GM18519 (cell line): Measurements from ENCODE around the gene CTSV.
"Not testable (repeated sequence)": the region's sequence is repeated elsewhere in the genome, so short reads cannot be mapped to it uniquely, and the experiment has no call there.

Source experiments
- ATAC-seq: cut with Tn5 transposase; IDR thresholded peaks from one replicate; pipeline ENCODE4 v1.9.1; 2021; ENCODE audit warnings: mild to moderate bottlenecking, moderate library complexity; ENCODE audit not compliant: unreplicated experiment, low FRiP score

The CTSV gene

GRCh38 chr9:97045300-97045699 lies 6.4 kb upstream of the CTSV start:
- ATAC-seq: no peak

DNA sequence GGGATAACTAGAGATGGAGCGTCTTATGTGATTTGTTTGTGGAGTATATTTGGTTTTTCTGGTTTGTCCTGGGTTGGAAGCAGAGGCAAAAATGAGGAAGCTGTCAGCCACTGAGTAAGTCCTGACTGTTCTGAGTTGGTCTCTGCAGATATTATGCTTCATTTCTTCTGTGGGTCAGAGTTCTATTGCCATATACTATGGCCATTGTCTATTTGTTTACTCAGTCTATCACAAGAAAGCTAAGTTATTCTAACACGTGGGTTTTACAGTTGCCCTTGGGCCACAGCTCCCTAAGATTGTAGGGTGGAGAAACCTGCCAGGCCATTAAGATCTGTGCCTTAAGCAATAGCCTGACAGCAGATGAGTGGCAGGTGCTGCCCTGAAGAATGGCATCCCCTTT lies 3.0 kb upstream of the CTSV start:
- ATAC-seq: no peak

DNA sequence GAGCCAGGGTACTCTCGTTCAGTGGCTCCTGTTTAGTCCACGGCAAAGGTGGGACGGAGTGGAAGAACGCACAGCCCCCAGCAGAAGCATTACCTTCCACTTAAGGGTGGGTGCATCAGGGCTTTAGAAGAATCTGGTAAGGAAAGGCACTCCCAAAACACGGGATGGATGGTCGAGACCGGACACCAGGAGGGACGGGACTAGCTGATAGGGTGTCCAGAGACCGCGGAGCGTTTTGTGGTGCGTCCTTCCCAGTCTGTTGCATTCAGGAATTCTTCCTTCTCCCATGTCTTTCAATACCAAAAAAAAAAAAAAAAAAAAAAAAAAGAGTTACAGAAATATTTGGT lies 545 bp upstream of the CTSV start:
- no peak for ATAC-seq

DNA sequence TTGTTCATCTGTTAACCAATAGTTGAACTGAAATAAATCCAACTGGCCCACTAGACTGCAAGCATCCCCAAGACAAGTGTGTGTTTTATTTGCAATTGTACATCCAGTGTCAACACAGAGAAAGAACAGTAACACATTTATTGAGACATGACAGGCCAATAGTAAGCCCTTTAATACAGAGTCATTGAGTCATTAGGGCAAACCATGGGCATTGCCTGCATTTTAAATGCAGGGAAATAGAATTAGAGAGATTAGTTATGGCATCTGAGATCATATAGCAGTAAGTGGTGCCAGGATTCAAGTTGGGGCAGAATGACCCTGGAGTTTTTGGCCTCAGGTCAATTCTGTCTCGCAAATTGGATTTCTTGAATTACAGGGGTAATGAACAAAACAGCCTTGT lies 15.4 kb downstream of the CTSV start:
- ATAC-seq: not testable (repeated sequence)

DNA sequence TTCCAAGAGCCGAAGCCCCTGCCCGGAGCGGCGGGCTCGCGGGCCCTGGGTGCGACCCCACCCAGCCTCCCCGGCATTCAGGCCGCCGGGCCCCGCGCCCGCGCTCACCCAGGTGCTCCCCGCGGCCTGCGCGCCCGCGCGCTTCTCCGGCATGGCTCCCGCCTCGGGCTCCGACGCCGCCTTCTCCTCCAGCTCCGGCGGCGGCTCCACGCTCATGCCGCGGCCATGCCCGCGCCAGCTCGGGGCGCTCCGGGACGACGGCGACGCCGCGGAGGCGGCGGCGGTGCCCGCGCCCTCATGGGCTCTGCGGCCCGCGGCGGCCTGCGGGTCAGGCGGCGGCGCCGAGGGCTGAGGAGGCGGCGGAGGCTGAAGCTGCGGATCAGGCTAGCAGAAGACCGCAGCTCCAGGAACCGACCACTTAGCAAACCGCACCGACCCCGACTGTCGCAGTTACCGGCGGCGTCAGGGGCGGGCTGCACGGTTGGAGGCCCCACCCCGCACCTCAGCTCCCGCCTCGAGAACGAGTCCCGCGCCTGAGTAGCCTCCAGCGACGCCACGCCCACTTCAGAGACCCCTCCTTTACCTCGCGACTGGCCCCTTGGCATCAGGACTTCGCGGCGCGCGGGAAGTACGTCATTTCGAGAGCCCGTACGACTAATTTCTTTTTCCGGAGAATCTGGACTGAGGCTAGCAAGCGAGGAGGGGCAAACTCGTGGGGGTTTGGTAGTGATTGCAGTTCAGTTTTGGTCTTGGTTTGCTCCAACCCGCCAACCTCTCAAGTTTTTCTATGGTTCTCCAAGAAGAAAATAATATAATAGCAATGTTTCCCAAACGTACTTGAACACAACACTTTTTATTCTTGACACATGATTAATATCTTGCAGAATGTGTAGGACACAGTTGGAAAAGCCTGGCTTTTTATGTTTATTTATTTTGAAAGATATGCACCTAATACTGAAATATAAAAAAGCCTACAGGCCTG lies 25.5 kb downstream of the CTSV start:
- peak; percentile 57 for ATAC-seq

GRCh38 chr9:97012617-97013016 lies 26.3 kb downstream of the CTSV start:
- ATAC-seq: peak; percentile 42

- not testable (repeated sequence) for ATAC-seq
Measured at GRCh38 chr9:97002195-97002594, 36.7 kb downstream of the CTSV start.

DNA sequence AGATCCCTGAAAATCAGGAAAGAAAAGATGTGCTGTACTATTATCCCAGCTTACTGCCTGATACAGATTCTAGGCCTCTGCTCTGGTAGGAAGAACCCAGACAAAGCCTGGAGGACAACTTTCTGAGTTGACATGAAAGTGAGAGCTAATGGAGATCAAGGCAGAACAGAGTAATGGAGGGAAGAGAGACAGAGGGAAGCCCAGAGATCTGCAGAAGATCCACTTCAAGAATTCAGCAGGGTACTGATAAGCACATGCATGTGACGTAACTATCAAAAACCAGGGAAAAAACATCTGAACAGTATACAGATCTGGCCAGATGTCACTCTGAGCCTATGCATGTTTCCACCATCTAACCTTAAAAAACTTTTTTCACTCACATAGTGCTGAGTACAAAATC lies 37.6 kb downstream of the CTSV start:
- ATAC-seq: not testable (repeated sequence)

DNA sequence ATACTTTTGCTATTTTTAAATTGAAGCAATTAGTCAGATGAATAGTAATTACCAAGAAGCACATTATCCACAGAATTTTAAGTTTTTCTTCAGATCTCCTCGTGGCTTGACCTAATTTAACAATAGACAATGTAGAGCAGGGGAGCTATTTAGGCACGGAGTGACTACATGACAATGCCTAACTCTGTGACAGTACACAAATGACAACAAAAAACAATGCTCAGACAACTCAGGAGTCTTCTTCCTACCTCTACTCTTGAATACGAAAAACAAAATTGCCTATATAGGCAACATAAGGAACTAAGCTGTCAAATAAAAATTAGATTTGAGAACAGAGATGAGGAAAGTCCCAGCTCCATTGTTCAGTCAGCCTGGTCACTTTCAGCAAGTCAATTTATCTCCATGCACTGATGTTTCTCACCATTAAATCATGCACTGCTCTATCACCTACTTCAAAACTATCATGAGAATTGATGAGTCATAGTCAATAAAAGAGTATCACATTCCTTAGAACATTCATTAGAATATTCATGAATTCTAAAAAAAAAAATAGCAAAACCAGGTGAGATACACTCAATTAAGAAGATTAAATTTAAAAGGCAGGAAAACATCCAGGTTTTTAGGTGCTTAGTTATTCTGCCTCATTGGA lies 38.7 kb downstream of the CTSV start:
- not testable (repeated sequence) for ATAC-seq

DNA sequence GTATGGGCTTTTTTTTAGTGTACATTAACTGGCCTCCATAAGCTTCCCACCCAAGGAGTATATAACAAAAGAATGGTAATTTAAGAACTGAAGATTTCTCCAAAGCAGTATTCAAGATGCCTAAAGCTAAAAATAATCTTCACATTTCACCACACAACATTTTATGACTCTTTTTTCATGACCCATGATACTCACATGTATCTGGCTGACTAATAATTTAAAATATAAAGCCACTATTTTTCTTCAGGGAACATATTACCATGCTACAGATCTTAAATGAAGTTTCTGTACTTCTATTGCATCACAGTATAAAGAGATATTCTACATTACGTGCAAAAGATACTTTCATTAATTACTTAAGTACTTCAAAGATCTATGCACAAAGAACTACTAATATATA lies 39.2 kb downstream of the CTSV start:
- not testable (repeated sequence) for ATAC-seq

DNA sequence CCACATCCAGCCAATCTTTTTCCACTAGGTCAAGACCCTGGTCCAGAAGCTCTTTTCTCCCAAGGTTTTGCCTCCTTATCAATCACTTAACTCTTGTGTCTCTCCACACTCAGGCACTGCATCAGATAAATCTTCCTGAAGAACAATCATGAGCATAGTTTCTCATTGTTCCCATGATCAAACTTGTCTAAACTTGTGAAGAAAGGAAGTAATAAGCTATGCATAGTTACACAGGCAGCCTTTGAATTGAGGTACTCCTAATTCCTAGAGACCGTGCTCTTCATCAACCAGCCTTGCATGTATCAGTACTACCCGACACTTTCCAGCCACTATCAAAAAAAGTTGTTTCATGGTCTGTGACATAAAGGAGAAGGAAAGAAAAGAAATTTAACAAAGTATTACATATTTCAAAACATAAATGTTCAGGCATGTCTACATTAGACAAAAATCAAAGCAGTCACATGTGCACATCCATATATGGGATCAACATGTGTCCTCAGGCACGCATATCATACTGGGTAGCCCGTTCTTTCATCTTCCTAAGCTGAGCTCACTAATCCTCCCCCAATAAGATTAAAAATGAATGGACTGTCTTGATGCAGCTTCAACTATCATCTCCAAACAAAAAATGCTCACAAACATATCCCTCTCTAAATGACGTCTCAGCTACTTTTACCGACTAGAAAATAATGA lies 41.8 kb downstream of the CTSV start:
- ATAC-seq: not testable (repeated sequence)

- ATAC-seq: not testable (repeated sequence)
Measured at GRCh38 chr9:96994531-96995016, 44.4 kb downstream of the CTSV start.

DNA sequence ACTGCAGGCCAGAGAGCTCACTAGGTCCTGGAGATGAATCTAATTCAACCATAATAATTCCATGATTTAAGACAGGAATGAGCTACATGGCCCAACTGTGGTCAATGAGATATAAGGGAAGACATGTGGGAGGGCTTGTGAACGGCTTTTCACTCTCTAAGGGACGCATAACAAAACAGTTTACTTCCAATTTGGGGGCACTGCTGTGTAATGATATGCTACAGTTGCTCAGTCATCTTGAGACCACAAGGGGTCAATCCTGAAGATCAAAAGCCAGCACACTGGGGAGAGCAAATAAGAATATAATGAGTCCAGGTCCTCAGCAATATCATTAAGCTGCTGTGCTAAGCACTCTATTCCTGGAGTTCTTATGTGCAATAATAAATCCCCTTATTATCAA lies 46.6 kb downstream of the CTSV start:
- ATAC-seq: not testable (repeated sequence)

- ATAC-seq: not testable (repeated sequence)
Measured at GRCh38 chr9:96989747-96990318, 49.1 kb downstream of the CTSV start.

- not testable (repeated sequence) for ATAC-seq
Measured at GRCh38 chr9:96984887-96985286, 54.1 kb downstream of the CTSV start.

GRCh38 chr9:96984139-96984538 lies 54.8 kb downstream of the CTSV start:
- not testable (repeated sequence) for ATAC-seq

- ATAC-seq: not testable (repeated sequence)
Measured at GRCh38 chr9:96983496-96984122, 55.3 kb downstream of the CTSV start.
